Measurements from ENCODE around the gene GPSM3.

The GPSM3 gene

DNA sequence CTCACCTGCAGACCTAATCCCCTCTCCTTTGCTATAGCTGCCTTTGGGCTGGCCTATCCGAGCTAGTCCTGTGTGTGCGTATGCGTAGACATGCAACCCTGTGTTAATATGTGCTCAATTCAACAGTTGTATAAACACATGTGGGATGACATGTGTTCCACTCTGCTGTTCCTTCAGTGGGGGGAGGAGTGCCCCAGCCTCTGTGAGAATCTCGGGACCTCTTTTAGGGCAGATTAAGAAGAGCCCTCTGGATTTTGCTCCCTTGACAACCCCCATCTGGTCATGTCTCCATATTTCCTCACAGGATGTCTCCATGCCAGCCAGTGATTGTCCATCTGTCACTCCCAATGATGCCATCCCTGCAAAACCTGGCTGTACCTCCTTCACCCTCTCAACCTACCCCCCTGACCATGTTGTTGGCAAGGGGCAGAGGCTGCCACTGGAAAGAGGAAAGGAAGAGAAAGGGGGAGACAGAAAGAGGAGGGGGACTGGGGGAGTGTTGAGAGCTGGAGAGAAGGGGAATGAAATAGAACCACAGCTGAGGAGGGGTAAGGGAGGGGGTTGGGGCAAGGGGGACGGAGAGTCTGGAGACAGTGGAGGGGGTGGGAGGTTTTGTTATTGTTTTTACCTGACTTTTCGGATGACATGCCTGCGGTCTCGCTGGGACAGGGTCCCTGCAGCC, 41.1 kb downstream of the GPSM3 start:
- H3K36me3 ChIP-seq (ENCODE audit: control insufficient read depth in 1 of 2, insufficient read depth in 2 of 2, low read depth in 1 of 2, low read length in 2 of 2), result peaks cover 3 to 8% of the 10 kb centered on the region in 2 experiments
- H3K4ac ChIP-seq (ENCODE audit: low read depth in 1 of 2, low read length in 2 of 2), result peak overlapping the region in 1 of 2 experiments; percentile 56
- peak overlapping the region in 1 of 2 experiments; percentile 84 for H3K14ac ChIP-seq (ENCODE audit: low read length in 2 of 2)
- H3K4me1 ChIP-seq (ENCODE audit: control insufficient read depth, insufficient read depth, low read depth, low read length), result peaks cover 31% of the 10 kb centered on the region
- H2AFZ ChIP-seq (ENCODE audit: low read depth, low read length), result peak overlapping the region; percentile 70
- H4K8ac ChIP-seq (ENCODE audit: low read length), result no peak overlapping the region
- no peak overlapping the region for H2AK5ac ChIP-seq (ENCODE audit: low read length, severe bottlenecking)
- no peak overlapping the region for H4K91ac ChIP-seq (ENCODE audit: low read length)
- no peak overlapping the region for H2BK15ac ChIP-seq (ENCODE audit: low read depth, poor library complexity, severe bottlenecking)
- no peak overlapping the region for H3K23ac ChIP-seq (ENCODE audit: low read length in 2 of 2)
- H3K9ac ChIP-seq (ENCODE audit: low read length), result peak overlapping the region; percentile 70
- H3K9me3 ChIP-seq (ENCODE audit: control insufficient read depth, low read length), result no peaks in the 10 kb centered on the region
- H3K18ac ChIP-seq (ENCODE audit: low read depth in 1 of 2, low read length in 2 of 2), result peak overlapping the region in 1 of 2 experiments; percentile 88
- H2BK12ac ChIP-seq (ENCODE audit: low read length in 2 of 2), result peak overlapping the region; percentile 33 to 81
- no peak overlapping the region for H2BK120ac ChIP-seq (ENCODE audit: low read depth, low read length)
- no peak overlapping the region for H2BK5ac ChIP-seq (ENCODE audit: low read depth, low read length, poor library complexity, severe bottlenecking)
- no peak for DNase-seq
- WGBS, result 62% methylated on average over 4 of the region's 8 CpGs
- H3K27me3 ChIP-seq (ENCODE audit: control insufficient read depth in 1 of 2, insufficient read depth in 1 of 2, low read length in 2 of 2), result peaks cover 35 to 39% of the 10 kb centered on the region in 2 experiments
- H3K4me3 ChIP-seq (ENCODE audit: insufficient read depth in 1 of 2, low read depth in 1 of 2, low read length in 2 of 2), result peak overlapping the region in 1 of 2 experiments; percentile 80
- peak overlapping the region; percentile 20 for H3K4me2 ChIP-seq (ENCODE audit: low read length, poor library complexity, severe bottlenecking)
- H3K27ac ChIP-seq (ENCODE audit: low read length, poor library complexity, severe bottlenecking), result no peak overlapping the region
- H3K79me1 ChIP-seq (replicated peaks; ENCODE audit: low read length, poor library complexity, severe bottlenecking), result peaks cover 8% of the 10 kb centered on the region

DNA sequence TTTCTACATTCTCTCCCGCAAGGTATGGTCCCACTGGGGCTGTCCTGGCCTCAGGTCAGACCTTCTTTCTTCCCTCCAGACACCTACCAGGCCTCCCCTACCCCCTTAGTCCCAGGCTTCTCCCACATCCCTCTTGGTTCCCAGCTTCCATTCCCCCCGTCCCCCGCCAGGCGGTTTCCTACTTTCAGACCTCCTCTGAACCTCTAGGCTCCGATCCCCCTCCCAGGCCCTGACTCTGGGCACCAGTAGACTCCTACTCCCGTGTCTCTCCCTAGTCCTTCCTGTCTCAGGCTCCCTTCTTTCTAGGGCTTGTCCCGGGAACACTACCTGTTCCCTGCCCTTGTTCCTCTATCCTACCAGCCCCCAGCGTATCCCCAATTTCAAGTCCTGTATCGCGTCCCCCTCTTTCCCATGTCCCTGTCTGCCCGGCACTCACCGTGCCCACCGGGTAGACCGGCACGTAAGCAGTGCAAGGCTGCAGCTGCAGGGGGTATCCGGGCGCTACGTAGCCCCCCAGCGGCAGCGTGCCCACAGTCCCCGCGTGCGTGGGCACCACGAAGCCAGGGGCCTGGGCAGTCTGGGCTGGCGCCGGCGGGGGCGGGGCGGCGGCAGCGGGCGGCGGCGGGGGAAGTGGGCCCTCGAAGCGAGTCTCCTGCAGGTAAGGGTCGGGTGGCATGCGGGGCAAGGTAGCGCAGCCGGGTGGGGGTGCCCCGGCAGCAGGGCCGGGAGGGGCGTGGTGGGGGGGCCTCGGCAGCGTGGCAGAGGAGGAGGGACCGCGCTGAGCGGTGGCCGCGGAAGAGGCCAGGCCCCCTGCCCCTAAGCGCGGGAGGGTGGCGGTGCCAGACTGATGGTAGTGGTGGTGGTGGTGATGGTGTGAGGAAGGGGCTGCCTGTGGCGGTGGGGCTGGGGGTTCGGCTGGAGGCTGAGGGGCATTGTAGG, 42.2 kb downstream of the GPSM3 start:
- Histone ChIP-seq H4K8ac (ENCODE audit: low read length) (peak overlapping the region; percentile 59), H3K14ac (ENCODE audit: low read length in 2 of 2) (peak overlapping the region in 1 of 2 experiments; percentile 75), H3K79me1 (replicated peaks; ENCODE audit: low read length, poor library complexity, severe bottlenecking) (peaks cover 5% of the 10 kb centered on the region), H2BK15ac (ENCODE audit: low read depth, poor library complexity, severe bottlenecking) (no peak overlapping the region), H3K4me1 (ENCODE audit: control insufficient read depth, insufficient read depth, low read depth, low read length) (peaks cover 27% of the 10 kb centered on the region), H4K91ac (ENCODE audit: low read length) (peak overlapping the region; percentile 43), H3K23ac (ENCODE audit: low read length in 2 of 2) (peak overlapping the region in 1 of 2 experiments; percentile 1), H3K27me3 (ENCODE audit: control insufficient read depth in 1 of 2, insufficient read depth in 1 of 2, low read length in 2 of 2) (peaks cover 39 to 46% of the 10 kb centered on the region in 2 experiments), H2BK120ac (ENCODE audit: low read depth, low read length) (no peak overlapping the region), H3K4me2 (ENCODE audit: low read length, poor library complexity, severe bottlenecking) (no peak overlapping the region), H2BK5ac (ENCODE audit: low read depth, low read length, poor library complexity, severe bottlenecking) (no peak overlapping the region), H3K9ac (ENCODE audit: low read length) (no peak overlapping the region), H3K18ac (ENCODE audit: low read depth in 1 of 2, low read length in 2 of 2) (peak overlapping the region in 1 of 2 experiments; percentile 57), H3K4me3 (ENCODE audit: insufficient read depth in 1 of 2, low read depth in 1 of 2, low read length in 2 of 2) (peak overlapping the region in 1 of 2 experiments; percentile 18), H2BK12ac (ENCODE audit: low read length in 2 of 2) (peak overlapping the region in 1 of 2 experiments; percentile 85), H2AFZ (ENCODE audit: low read depth, low read length) (no peak overlapping the region), H3K4ac (ENCODE audit: low read depth in 1 of 2, low read length in 2 of 2) (no peak overlapping the region), H3K9me3 (ENCODE audit: control insufficient read depth, low read length) (no peaks in the 10 kb centered on the region), H2AK5ac (ENCODE audit: low read length, severe bottlenecking) (no peak overlapping the region), H3K36me3 (ENCODE audit: control insufficient read depth in 1 of 2, insufficient read depth in 2 of 2, low read depth in 1 of 2, low read length in 2 of 2) (no peaks in the 10 kb centered on the region), H3K27ac (ENCODE audit: low read length, poor library complexity, severe bottlenecking) (no peak overlapping the region)
- DNase-seq, result no peak
- WGBS, result 29% methylated on average over 55 of the region's 55 CpGs

DNA sequence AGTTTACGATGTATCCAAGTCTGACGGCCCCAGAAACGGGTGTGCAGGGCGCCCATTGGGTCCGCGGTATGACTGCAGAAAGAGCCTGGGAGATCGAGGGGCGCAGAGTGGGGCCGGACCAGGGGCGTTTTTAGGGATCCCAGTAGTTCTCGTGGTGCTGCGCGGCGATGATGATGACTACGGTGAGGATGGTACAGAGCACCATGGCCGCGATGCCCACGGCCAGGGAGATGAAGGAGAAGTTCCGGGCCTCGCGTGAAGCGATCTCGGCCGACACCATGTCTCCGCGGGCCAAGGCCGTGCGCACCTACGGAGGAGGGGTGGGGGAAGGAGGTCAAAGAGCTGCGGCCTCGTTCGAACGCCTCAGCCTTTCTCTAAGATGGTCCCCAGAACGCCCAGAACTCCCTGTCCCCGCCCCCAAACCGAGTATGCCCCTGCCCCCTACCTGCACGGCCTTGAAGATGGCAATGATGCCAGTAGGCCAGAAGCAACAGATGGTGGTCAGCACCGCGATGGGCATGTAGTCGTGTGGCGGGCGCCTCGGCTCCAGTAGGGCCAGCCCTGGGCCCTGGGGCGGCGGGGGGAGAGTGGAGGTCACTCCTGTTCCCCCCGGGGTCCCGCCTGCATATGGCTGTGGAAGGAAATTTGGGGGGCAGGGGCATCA, 43.2 kb downstream of the GPSM3 start:
- Histone ChIP-seq H3K79me1 (replicated peaks; ENCODE audit: low read length, poor library complexity, severe bottlenecking) (peaks cover 3% of the 10 kb centered on the region), H2BK120ac (ENCODE audit: low read depth, low read length) (no peak overlapping the region), H3K4me2 (ENCODE audit: low read length, poor library complexity, severe bottlenecking) (no peak overlapping the region), H4K91ac (ENCODE audit: low read length) (no peak overlapping the region), H3K18ac (ENCODE audit: low read depth in 1 of 2, low read length in 2 of 2) (no peak overlapping the region), H3K9me3 (ENCODE audit: control insufficient read depth, low read length) (no peaks in the 10 kb centered on the region), H2AK5ac (ENCODE audit: low read length, severe bottlenecking) (no peak overlapping the region), H2BK15ac (ENCODE audit: low read depth, poor library complexity, severe bottlenecking) (no peak overlapping the region), H2BK5ac (ENCODE audit: low read depth, low read length, poor library complexity, severe bottlenecking) (no peak overlapping the region), H3K9ac (ENCODE audit: low read length) (no peak overlapping the region), H2BK12ac (ENCODE audit: low read length in 2 of 2) (no peak overlapping the region), H3K4me3 (ENCODE audit: insufficient read depth in 1 of 2, low read depth in 1 of 2, low read length in 2 of 2) (peak overlapping the region in 1 of 2 experiments; percentile 44), H3K14ac (ENCODE audit: low read length in 2 of 2) (no peak overlapping the region), H3K4ac (ENCODE audit: low read depth in 1 of 2, low read length in 2 of 2) (no peak overlapping the region), H3K36me3 (ENCODE audit: control insufficient read depth in 1 of 2, insufficient read depth in 2 of 2, low read depth in 1 of 2, low read length in 2 of 2) (no peaks in the 10 kb centered on the region), H3K23ac (ENCODE audit: low read length in 2 of 2) (no peak overlapping the region), H3K27ac (ENCODE audit: low read length, poor library complexity, severe bottlenecking) (no peak overlapping the region), H2AFZ (ENCODE audit: low read depth, low read length) (no peak overlapping the region), H4K8ac (ENCODE audit: low read length) (no peak overlapping the region), H3K4me1 (ENCODE audit: control insufficient read depth, insufficient read depth, low read depth, low read length) (peaks cover 19% of the 10 kb centered on the region), H3K27me3 (ENCODE audit: control insufficient read depth in 1 of 2, insufficient read depth in 1 of 2, low read length in 2 of 2) (peaks cover 39 to 46% of the 10 kb centered on the region in 2 experiments)
- DNase-seq, result no peak
- WGBS, result 57% methylated on average over 43 of the region's 47 CpGs

Measured in mesenchymal stem cell (in vitro differentiated cells and primary cell).